Measurements from ENCODE around the gene RAPGEF2.

DNA sequence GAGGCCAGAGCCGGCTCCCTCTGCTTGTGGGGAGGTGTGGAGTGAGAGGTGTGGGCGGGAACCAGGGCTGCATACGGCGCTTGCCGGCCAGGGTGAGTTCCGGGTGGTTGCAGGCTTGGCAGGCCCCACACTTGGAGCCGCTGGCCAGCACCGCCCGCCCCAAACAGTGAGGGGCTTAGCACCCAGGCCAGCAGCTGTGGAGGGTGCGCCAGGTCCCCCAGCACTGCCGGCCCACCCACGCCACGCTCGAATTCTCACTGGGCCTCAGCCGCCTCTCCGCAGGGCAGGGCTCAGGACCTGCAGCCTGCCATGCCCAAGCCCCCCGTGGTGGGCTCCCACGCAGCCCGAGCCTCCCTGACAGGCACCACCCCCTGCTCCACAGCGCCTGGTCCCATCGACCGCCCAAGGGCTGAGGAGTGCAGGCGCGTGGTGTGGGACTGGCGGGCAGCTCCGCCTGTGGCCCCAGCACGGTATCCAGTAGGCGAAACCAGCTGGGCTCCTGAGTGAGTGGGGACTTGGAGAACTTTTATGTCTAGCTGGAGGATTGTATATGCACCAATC, 275.3 kb downstream of the RAPGEF2 start:
- TF ChIP-seq, protein P1, sequence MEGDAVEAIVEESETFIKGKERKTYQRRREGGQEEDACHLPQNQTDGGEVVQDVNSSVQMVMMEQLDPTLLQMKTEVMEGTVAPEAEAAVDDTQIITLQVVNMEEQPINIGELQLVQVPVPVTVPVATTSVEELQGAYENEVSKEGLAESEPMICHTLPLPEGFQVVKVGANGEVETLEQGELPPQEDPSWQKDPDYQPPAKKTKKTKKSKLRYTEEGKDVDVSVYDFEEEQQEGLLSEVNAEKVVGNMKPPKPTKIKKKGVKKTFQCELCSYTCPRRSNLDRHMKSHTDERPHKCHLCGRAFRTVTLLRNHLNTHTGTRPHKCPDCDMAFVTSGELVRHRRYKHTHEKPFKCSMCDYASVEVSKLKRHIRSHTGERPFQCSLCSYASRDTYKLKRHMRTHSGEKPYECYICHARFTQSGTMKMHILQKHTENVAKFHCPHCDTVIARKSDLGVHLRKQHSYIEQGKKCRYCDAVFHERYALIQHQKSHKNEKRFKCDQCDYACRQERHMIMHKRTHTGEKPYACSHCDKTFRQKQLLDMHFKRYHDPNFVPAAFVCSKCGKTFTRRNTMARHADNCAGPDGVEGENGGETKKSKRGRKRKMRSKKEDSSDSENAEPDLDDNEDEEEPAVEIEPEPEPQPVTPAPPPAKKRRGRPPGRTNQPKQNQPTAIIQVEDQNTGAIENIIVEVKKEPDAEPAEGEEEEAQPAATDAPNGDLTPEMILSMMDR (IDR thresholded peaks at IDR 0.05; ENCODE audit: insufficient read depth, low read length, poor library complexity, severe bottlenecking): no peak
- TF ChIP-seq EZH2phosphoT487 (conservative IDR thresholded peaks at IDR 0.05; ENCODE audit: low read length): no peak
